NCI-H1694 treated with DMSO at 0.1 percent for 48 hours (cell line): ENCODE data around the gene CCSER2.

Experiments
- DNase-seq: peaks from one replicate; lab custom pipeline; 2025; lab: John Stamatoyannopoulos, UW

Gene CCSER2

GRCh38 chr10:84549368-84550165 lies 221.2 kb downstream of the CCSER2 start:
- DNase-seq, result no peak

DNA sequence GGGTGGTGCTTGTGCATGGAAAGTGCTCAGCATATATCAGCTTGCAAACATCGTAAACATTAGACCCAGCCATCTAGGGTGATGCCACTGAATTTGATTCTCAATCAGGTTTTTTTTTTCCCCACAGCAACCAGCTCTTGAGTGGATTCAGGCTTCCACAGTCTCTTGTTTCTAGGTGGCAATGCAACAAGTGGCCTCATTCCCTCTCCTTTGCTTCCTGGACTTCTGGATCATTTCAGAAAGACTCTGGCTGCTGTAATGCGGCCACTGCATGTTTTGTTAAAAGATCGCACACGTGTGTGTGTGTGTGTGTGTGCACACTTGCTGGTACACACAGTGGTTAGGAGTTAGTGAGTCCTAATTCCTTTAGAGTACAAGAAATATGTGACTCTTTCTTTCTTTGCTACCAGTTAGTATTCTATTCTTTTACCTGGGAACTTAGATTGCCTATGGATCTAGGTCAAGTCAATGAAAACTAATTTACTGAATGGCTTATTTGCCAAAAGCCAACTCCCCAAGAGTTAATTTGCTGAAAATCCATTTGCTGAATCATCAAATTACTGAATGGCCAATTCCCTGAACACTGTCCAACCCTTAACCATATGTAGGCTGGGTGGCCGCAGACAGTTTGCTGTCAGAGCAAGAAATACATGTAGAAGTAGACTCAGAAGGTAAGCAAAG lies 222.5 kb downstream of the CCSER2 start:
- DNase-seq, result no peak

GRCh38 chr10:84551437-84552120 lies 223.2 kb downstream of the CCSER2 start:
- DNase-seq, result no peak

DNA sequence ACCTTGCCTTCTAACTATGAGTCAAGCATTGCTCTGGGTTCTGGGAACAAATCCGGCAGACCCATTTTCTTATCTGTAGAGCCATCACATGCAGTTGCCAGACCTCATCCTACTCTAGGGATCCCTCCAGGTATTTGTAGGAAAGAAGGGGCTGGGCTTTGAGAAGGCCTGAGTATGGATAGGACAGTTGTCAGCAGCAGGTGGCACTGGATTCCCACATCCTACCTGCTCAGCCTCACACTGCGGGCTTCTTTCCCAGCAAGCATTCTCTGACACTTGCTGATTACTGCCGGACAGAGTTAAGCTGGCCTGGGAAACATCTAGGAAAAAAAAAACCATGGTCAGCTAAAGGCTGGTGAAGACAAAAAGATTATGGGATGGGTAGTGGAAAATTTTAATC lies 224.1 kb downstream of the CCSER2 start:
- DNase-seq, result no peak

- no peak for DNase-seq
These were observed 234.2 kb downstream of the CCSER2 start for GRCh38 chr10:84562592-84562991.

DNA sequence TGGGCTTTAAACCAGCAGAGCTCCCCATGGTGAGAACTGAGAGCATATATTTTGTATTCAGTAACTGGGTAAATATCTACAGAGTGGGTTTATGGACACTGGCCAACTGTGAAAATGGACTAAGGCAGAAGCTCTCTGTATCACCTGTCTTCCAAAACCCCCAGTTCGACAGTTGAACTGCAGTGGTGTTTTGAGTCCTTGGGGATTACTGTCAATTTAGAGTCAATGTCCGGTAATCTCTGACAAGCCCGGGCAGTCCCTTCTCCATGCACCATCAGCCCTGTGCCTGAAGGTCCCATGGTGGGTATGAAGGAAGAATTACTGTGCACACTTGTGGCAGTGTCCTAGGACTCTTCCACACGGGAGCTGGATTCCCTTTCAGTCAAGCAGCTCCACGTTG lies 235.0 kb downstream of the CCSER2 start:
- DNase-seq, result no peak

DNA sequence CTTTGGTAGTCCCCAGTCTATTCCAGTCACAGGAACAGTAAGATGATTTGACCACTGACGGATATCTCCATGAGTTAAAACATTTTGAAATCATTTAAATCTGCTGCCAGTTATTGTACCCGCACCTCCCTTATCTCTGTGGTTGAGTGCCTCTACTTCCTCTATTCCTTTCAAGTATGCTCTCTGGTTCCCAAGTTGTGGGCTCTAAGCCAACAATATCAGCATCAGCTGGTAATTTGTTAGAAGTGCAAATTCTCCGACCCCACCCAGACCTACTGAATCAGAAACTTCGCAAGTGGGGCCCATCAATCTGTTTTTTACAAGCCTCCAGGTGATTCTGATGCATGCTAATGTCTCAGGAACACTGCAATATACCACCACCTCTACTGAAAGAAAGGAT lies 235.5 kb downstream of the CCSER2 start:
- DNase-seq, result no peak

- no peak for DNase-seq
These were observed 237.6 kb downstream of the CCSER2 start for GRCh38 chr10:84565881-84566582.

- DNase-seq, result no peak
These were observed 238.7 kb downstream of the CCSER2 start for GRCh38 chr10:84567133-84567532.
